OCI-LY1 (cell line): ENCODE data around the gene GRID2.

Source experiments
- H2AFZ ChIP-seq: fragments of 200-600 bp; sonication (generic), shearing (Covaris generic); 2 replicates; pipeline ENCODE4 v1.6.0; 2014; ENCODE audit warnings: antibody characterized with exemption, mild to moderate bottlenecking, low read length
- H3F3A ChIP-seq: fragments of 200-600 bp; sonication (generic), shearing (Covaris generic); 2 replicates; pipeline ENCODE4 v1.6.0; 2014; ENCODE audit warnings: mild to moderate bottlenecking, antibody characterized with exemption, low read length, moderate library complexity; ENCODE audit not compliant: insufficient read depth
- H3K27ac ChIP-seq: fragments of 200-600 bp; sonication (generic); 2 replicates; pipeline ENCODE4 v1.5.1; 2014; ENCODE audit warnings: low read length, mixed run types, mild to moderate bottlenecking, low read depth; ENCODE audit not compliant: poor library complexity, severe bottlenecking
- H3K27me3 ChIP-seq: fragments of 200-600 bp; sonication (generic); 2 replicates; pipeline ENCODE4 v1.6.0; 2014; ENCODE audit warnings: antibody characterized with exemption, mild to moderate bottlenecking, low read length, moderate library complexity; ENCODE audit not compliant: insufficient read depth
- H3K36me3 ChIP-seq: fragments of 200-600 bp; sonication (generic); 2 replicates; pipeline ENCODE4 v1.6.1; 2014; ENCODE audit warnings: mild to moderate bottlenecking, antibody characterized with exemption, low read length, moderate library complexity, mixed read lengths; ENCODE audit not compliant: insufficient read depth
- H3K4me1 ChIP-seq: fragments of 200-600 bp; sonication (generic); 2 replicates; pipeline ENCODE4 v1.5.1; 2014; ENCODE audit warnings: mild to moderate bottlenecking, low read length, moderate library complexity; ENCODE audit not compliant: insufficient read depth, severe bottlenecking
- H3K4me2 ChIP-seq: fragments of 200-600 bp; sonication (generic), shearing (Covaris generic); 2 replicates; pipeline ENCODE4 v1.6.1; 2014; ENCODE audit warnings: low read length
- H3K4me3 ChIP-seq: fragments of 200-600 bp; sonication (generic); 2 replicates; pipeline ENCODE4 v1.5.1; 2014; ENCODE audit warnings: low read length, low read depth, mild to moderate bottlenecking, mixed read lengths; ENCODE audit not compliant: poor library complexity, severe bottlenecking
- H3K79me2 ChIP-seq: fragments of 200-600 bp; shearing (Covaris generic); 2 replicates; pipeline ENCODE4 v1.6.1; 2016; ENCODE audit warnings: mixed run types, low read length, mixed read lengths; ENCODE audit not compliant: insufficient read depth
- H3K9ac ChIP-seq: fragments of 200-600 bp; sonication (generic), shearing (Covaris generic); 2 replicates; pipeline ENCODE4 v1.6.1; 2014; ENCODE audit warnings: mild to moderate bottlenecking, low read length, mixed read lengths
- H3K9me2 ChIP-seq: fragments of 200-600 bp; sonication (generic), shearing (Covaris generic); 2 replicates; pipeline ENCODE4 v1.6.1; 2014; ENCODE audit warnings: low read depth, mild to moderate bottlenecking, low read length, mixed read lengths
- H3K9me3 ChIP-seq: fragments of 200-600 bp; shearing (Covaris generic); 2 replicates; pipeline ENCODE4 v1.6.1; 2014; ENCODE audit warnings: low read length, mixed read lengths
- H4K20me1 ChIP-seq: fragments of 200-600 bp; sonication (generic), shearing (Covaris generic); 2 replicates; pipeline ENCODE4 v1.6.0; 2016; ENCODE audit warnings: mild to moderate bottlenecking, low read length; ENCODE audit not compliant: insufficient read depth
- EZH2 ChIP-seq: fragments of 200-600 bp; sonication (generic), shearing (Covaris generic); IDR thresholded peaks from 2 replicates; pipeline ENCODE4 v1.8.0; 2017; ENCODE audit warnings: borderline replicate concordance, mixed run types, mild to moderate bottlenecking, antibody characterized with exemption, low read length, moderate library complexity, mixed read lengths
- TF ChIP-seq, protein P1 (sequence below): fragments of 200-600 bp; sonication (generic), shearing (Covaris generic); IDR thresholded peaks from 2 replicates; pipeline ENCODE4 v1.5.1; 2017; ENCODE audit warnings: mild to moderate bottlenecking, antibody characterized with exemption, low read length, moderate library complexity, mixed read lengths

Gene GRID2

DNA sequence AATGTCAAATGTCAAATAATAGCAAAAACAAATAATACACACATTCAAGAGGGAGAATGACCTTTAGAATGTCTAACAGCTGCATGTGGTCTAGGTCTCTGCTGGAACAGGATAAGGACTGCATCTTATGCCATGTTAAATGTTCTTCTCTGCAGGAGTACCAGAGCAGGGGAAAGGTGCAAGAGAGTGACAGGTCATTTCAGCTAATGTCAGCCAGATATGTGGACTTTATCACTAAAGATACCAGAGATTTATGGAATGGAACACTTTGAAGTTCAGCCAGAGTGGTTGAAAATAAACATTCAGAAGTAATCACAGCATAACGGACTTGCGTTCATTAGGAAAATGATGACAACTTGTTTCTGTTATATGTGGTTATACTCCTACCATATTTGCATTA is 24.3 kb downstream of the GRID2 start:
- Histone ChIP-seq H3K9me2 (no peaks in the 10 kb centered on the region), H3K36me3 (no peaks in the 10 kb centered on the region), H3F3A (no peaks in the 10 kb centered on the region), H3K79me2 (no peaks in the 10 kb centered on the region), H3K9me3 (no peaks in the 10 kb centered on the region), H3K27ac (no peak overlapping the region), H3K4me3 (no peak overlapping the region), H3K9ac (no peak overlapping the region), H2AFZ (no peak overlapping the region), H3K4me1 (no peaks in the 10 kb centered on the region), H4K20me1 (no peaks in the 10 kb centered on the region), H3K27me3 (no peaks in the 10 kb centered on the region), H3K4me2 (no peak overlapping the region)
- TF ChIP-seq EZH2, result no peak
- TF ChIP-seq, protein P1, sequence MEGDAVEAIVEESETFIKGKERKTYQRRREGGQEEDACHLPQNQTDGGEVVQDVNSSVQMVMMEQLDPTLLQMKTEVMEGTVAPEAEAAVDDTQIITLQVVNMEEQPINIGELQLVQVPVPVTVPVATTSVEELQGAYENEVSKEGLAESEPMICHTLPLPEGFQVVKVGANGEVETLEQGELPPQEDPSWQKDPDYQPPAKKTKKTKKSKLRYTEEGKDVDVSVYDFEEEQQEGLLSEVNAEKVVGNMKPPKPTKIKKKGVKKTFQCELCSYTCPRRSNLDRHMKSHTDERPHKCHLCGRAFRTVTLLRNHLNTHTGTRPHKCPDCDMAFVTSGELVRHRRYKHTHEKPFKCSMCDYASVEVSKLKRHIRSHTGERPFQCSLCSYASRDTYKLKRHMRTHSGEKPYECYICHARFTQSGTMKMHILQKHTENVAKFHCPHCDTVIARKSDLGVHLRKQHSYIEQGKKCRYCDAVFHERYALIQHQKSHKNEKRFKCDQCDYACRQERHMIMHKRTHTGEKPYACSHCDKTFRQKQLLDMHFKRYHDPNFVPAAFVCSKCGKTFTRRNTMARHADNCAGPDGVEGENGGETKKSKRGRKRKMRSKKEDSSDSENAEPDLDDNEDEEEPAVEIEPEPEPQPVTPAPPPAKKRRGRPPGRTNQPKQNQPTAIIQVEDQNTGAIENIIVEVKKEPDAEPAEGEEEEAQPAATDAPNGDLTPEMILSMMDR, result no peak

DNA sequence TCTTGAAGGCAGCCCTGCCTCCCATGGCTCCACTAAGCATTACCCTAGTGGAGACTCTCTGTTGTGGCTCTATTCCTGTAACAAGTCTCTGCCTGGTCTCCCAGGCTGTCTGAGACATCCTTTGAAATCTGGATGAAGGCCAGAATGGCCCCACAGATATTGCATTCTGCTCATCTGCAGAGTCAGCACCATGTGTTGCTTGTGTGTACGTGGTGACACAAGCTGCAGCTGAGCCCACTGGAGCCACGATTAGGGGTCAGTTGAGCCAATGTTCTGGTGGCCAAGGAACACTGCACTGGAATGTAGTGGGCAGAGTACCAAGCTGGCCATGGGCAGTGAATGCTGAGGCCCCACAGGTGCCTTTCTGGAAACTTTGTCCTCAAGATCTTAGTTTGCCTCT is 29.2 kb downstream of the GRID2 start:
- Histone ChIP-seq H3K79me2 (no peaks in the 10 kb centered on the region), H3K27ac (no peak overlapping the region), H2AFZ (no peak overlapping the region), H3K9me2 (no peaks in the 10 kb centered on the region), H3K4me3 (no peak overlapping the region), H3K4me2 (no peak overlapping the region), H3K27me3 (no peaks in the 10 kb centered on the region), H3K9me3 (no peaks in the 10 kb centered on the region), H3K36me3 (no peaks in the 10 kb centered on the region), H3F3A (no peaks in the 10 kb centered on the region), H3K4me1 (no peaks in the 10 kb centered on the region), H4K20me1 (no peaks in the 10 kb centered on the region), H3K9ac (no peak overlapping the region)
- TF ChIP-seq EZH2, result no peak
- TF ChIP-seq, protein P1, result no peak

DNA sequence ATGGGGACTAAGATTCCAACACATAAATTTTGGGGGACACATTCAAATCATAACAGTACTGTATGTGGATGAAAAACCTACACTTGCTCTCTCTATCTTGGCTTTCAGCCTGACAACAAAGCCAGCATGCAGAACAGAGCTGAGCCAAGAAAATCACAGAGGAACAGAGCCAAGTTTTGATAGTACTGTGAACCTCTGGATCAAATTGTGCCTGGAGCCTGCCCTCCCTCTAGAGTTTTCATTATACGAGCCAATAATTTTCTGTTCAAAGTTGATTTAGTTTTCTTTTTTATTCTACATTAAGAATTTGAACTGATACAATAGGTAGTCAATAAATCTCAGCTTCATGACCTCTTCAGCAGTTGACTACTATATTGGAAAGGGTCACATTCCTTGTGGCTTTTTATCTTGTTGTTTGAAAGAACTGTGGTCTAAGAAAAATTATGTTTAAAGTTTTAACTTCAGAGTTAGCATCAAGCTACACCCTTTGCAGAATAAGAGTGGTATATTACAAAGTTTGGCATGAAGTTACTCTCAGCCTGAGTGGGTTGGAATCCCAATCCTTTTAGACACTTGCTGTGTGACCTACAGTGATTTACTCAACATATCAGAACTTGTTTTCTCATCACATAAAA is 31.1 kb downstream of the GRID2 start:
- H3K27me3 ChIP-seq, result no peaks in the 10 kb centered on the region
- H2AFZ ChIP-seq, result no peak overlapping the region
- no peaks in the 10 kb centered on the region for H3K79me2 ChIP-seq
- H3K27ac ChIP-seq, result no peak overlapping the region
- no peak for TF ChIP-seq EZH2
- TF ChIP-seq, protein P1, result no peak
- H3K4me3 ChIP-seq, result no peak overlapping the region
- no peak overlapping the region for H3K4me2 ChIP-seq
- no peak overlapping the region for H3K9ac ChIP-seq
- no peaks in the 10 kb centered on the region for H4K20me1 ChIP-seq
- no peaks in the 10 kb centered on the region for H3K9me2 ChIP-seq
- H3F3A ChIP-seq, result no peaks in the 10 kb centered on the region
- no peaks in the 10 kb centered on the region for H3K36me3 ChIP-seq
- H3K9me3 ChIP-seq, result no peaks in the 10 kb centered on the region
- no peaks in the 10 kb centered on the region for H3K4me1 ChIP-seq
